ENCODE results near the gene BACE2. TPM values are rescaled to one million over a fixed set of nuclear protein-coding genes. Genes with fewer than 3 reads are reported as not detected.

BACE2 gene
- polyA plus RNA-seq, 1 donor from 2014 or later: 0.32 TPM

DNA sequence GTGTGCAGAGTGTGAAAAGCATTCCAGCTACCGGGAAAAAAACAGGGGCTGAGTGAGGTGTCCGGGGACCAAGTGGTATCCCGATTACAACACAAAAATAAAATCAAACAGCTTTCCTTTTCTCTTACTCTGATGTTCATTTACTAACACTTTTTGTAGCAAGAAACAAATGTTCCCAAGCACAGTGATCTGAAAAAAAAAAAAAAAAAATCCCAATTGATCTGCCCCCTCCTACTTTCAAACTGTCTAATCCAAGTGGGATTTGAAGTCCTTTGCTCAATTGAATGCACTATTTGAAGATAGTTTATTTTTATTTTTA is 1.3 kb downstream of the BACE2 start:
- no peak overlapping the region for H2AFZ ChIP-seq (ENCODE audit: low read depth, low read length)
- H4K20me1 ChIP-seq (ENCODE audit: insufficient read depth): no peaks in the 10 kb centered on the region
- peak overlapping the region; percentile 61 for H3K4me2 ChIP-seq (ENCODE audit: low read length)
- H3K27ac ChIP-seq (ENCODE audit: low read length): no peak overlapping the region
- no peaks in the 10 kb centered on the region for H3K79me2 ChIP-seq (replicated peaks; ENCODE audit: insufficient read depth, low read length)
- H3K27me3 ChIP-seq (ENCODE audit: insufficient read depth, low read depth, low read length): peaks cover 45% of the 10 kb centered on the region
- H3K9ac ChIP-seq (ENCODE audit: low read length): no peak overlapping the region
- no peaks in the 10 kb centered on the region for H3K36me3 ChIP-seq (ENCODE audit: insufficient read depth, low read length)
- H3K4me3 ChIP-seq (ENCODE audit: low read length): peak overlapping the region; percentile 68
- no peaks in the 10 kb centered on the region for H3K9me2 ChIP-seq (ENCODE audit: insufficient read depth, low read length)
- H3K9me3 ChIP-seq (ENCODE audit: low read length): no peaks in the 10 kb centered on the region
- TF ChIP-seq RAD21 (conservative IDR thresholded peaks at IDR 0.05) (no peak), POLR2AphosphoS5 (IDR thresholded peaks at IDR 0.05) (no peak), EP300 (conservative IDR thresholded peaks at IDR 0.05; ENCODE audit: poor library complexity, severe bottlenecking) (no peak), MXI1 (conservative IDR thresholded peaks at IDR 0.05; ENCODE audit: poor library complexity, severe bottlenecking) (no peak), TAF1 (IDR thresholded peaks at IDR 0.05; ENCODE audit: low read depth) (no peak), SMC3 (conservative IDR thresholded peaks at IDR 0.05; ENCODE audit: poor library complexity) (no peak), EZH2 (IDR thresholded peaks at IDR 0.05; ENCODE audit: borderline replicate concordance, insufficient read depth, low read length, poor library complexity, severe bottlenecking) (no peak)
- TF ChIP-seq, protein P1, sequence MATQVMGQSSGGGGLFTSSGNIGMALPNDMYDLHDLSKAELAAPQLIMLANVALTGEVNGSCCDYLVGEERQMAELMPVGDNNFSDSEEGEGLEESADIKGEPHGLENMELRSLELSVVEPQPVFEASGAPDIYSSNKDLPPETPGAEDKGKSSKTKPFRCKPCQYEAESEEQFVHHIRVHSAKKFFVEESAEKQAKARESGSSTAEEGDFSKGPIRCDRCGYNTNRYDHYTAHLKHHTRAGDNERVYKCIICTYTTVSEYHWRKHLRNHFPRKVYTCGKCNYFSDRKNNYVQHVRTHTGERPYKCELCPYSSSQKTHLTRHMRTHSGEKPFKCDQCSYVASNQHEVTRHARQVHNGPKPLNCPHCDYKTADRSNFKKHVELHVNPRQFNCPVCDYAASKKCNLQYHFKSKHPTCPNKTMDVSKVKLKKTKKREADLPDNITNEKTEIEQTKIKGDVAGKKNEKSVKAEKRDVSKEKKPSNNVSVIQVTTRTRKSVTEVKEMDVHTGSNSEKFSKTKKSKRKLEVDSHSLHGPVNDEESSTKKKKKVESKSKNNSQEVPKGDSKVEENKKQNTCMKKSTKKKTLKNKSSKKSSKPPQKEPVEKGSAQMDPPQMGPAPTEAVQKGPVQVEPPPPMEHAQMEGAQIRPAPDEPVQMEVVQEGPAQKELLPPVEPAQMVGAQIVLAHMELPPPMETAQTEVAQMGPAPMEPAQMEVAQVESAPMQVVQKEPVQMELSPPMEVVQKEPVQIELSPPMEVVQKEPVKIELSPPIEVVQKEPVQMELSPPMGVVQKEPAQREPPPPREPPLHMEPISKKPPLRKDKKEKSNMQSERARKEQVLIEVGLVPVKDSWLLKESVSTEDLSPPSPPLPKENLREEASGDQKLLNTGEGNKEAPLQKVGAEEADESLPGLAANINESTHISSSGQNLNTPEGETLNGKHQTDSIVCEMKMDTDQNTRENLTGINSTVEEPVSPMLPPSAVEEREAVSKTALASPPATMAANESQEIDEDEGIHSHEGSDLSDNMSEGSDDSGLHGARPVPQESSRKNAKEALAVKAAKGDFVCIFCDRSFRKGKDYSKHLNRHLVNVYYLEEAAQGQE (IDR thresholded peaks at IDR 0.05; ENCODE audit: borderline replicate concordance): no peak
- H3F3A ChIP-seq (ENCODE audit: insufficient read depth, low read length, poor library complexity, severe bottlenecking): no peaks in the 10 kb centered on the region

DNA sequence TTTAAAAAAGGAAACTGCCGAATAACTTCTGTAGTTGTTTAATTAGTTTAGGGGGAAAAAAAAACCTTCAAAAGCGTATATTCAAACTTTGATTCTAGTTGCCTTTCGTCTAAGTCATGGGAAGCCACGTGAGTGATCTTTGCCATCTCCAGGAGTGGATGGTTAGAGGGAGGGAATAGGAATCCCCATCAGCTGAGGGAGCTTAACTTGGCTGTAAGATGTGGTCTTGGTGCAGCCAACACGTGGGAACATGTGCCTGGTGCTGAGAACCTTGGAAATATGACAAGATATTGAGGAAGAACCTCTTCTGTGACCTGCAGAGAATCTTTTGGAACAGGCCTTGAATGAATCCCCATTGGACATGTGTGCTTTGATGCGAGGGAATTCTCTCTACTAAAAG is 1.7 kb downstream of the BACE2 start:
- Histone ChIP-seq H3K36me3 (ENCODE audit: insufficient read depth, low read length) (no peaks in the 10 kb centered on the region), H4K20me1 (ENCODE audit: insufficient read depth) (no peaks in the 10 kb centered on the region), H3K27ac (ENCODE audit: low read length) (no peak overlapping the region), H3K79me2 (replicated peaks; ENCODE audit: insufficient read depth, low read length) (no peaks in the 10 kb centered on the region), H2AFZ (ENCODE audit: low read depth, low read length) (no peak overlapping the region), H3K9me2 (ENCODE audit: insufficient read depth, low read length) (no peaks in the 10 kb centered on the region), H3K4me2 (ENCODE audit: low read length) (no peak overlapping the region), H3K9ac (ENCODE audit: low read length) (no peak overlapping the region), H3K4me3 (ENCODE audit: low read length) (no peak overlapping the region), H3F3A (ENCODE audit: insufficient read depth, low read length, poor library complexity, severe bottlenecking) (no peaks in the 10 kb centered on the region), H3K27me3 (ENCODE audit: insufficient read depth, low read depth, low read length) (peaks cover 45% of the 10 kb centered on the region), H3K9me3 (ENCODE audit: low read length) (no peaks in the 10 kb centered on the region)
- TF ChIP-seq MXI1 (conservative IDR thresholded peaks at IDR 0.05; ENCODE audit: poor library complexity, severe bottlenecking) (no peak), RAD21 (conservative IDR thresholded peaks at IDR 0.05) (no peak), EZH2 (IDR thresholded peaks at IDR 0.05; ENCODE audit: borderline replicate concordance, insufficient read depth, low read length, poor library complexity, severe bottlenecking) (no peak), EP300 (conservative IDR thresholded peaks at IDR 0.05; ENCODE audit: poor library complexity, severe bottlenecking) (no peak), POLR2AphosphoS5 (IDR thresholded peaks at IDR 0.05) (no peak), SMC3 (conservative IDR thresholded peaks at IDR 0.05; ENCODE audit: poor library complexity) (no peak), TAF1 (IDR thresholded peaks at IDR 0.05; ENCODE audit: low read depth) (no peak)
- TF ChIP-seq, protein P2, sequence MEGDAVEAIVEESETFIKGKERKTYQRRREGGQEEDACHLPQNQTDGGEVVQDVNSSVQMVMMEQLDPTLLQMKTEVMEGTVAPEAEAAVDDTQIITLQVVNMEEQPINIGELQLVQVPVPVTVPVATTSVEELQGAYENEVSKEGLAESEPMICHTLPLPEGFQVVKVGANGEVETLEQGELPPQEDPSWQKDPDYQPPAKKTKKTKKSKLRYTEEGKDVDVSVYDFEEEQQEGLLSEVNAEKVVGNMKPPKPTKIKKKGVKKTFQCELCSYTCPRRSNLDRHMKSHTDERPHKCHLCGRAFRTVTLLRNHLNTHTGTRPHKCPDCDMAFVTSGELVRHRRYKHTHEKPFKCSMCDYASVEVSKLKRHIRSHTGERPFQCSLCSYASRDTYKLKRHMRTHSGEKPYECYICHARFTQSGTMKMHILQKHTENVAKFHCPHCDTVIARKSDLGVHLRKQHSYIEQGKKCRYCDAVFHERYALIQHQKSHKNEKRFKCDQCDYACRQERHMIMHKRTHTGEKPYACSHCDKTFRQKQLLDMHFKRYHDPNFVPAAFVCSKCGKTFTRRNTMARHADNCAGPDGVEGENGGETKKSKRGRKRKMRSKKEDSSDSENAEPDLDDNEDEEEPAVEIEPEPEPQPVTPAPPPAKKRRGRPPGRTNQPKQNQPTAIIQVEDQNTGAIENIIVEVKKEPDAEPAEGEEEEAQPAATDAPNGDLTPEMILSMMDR (IDR thresholded peaks at IDR 0.05; ENCODE audit: poor library complexity, severe bottlenecking): no peak
- TF ChIP-seq, protein P1 (IDR thresholded peaks at IDR 0.05; ENCODE audit: borderline replicate concordance): no peak
